ENCODE measurements around the gene MYT1. TPM values are rescaled to one million over a fixed set of nuclear protein-coding genes. Genes with fewer than 3 reads are reported as not detected.

Gene MYT1
- total and polyA plus RNA-seq, 2 donors (not counting 1 experiment from before 2014, with no cell fraction given) = not detected

GRCh38 chr20:64237316-64237715 is 73.1 kb downstream of the MYT1 start:
- Histone ChIP-seq H3K79me2 (ENCODE audit: control insufficient read depth, insufficient read depth, low read length) (no peaks in the 10 kb centered on the region), H4K20me1 (ENCODE audit: control insufficient read depth, extremely low read depth, insufficient read depth, low read length) (no peaks in the 10 kb centered on the region), H3K27ac (ENCODE audit: insufficient read depth, low read length) (no peak overlapping the region), H3K4me3 (replicated peaks in 1 of 4; ENCODE audit: control extremely low read depth in 1 of 4, insufficient read depth in 1 of 4, low read depth in 3 of 4, low read length in 4 of 4) (no peak overlapping the region), H3K9me3 (ENCODE audit: control insufficient read depth, insufficient read depth, low read depth, low read length) (no peaks in the 10 kb centered on the region), H3K4me1 (ENCODE audit: control insufficient read depth, extremely low read depth, insufficient read depth, low read length) (no peaks in the 10 kb centered on the region), H2AFZ (ENCODE audit: low read length) (no peak overlapping the region), H3K27me3 (ENCODE audit: control insufficient read depth, insufficient read depth, low read length) (no peaks in the 10 kb centered on the region), H3K4me2 (ENCODE audit: extremely low read depth, insufficient read depth, low read length) (no peak overlapping the region), H3K9ac (ENCODE audit: insufficient read depth, low read length) (no peak overlapping the region), H3K36me3 (ENCODE audit: control insufficient read depth, insufficient read depth, low read length) (no peaks in the 10 kb centered on the region)
- DNase-seq (ENCODE audit: low read depth in 2 of 2) = no peak
- TF ChIP-seq EZH2 (IDR thresholded peaks at IDR 0.05; ENCODE audit: low read length, missing control alignments) (no peak), CTCF (conservative IDR thresholded peaks at IDR 0.05 in 1 of 2, IDR thresholded peaks at IDR 0.05 in 1 of 2; ENCODE audit: low read depth in 1 of 2, low read length in 2 of 2) (no peak)

GRCh38 chr20:64238115-64238825 is 74.0 kb downstream of the MYT1 start:
- no peak overlapping the region for H3K9ac ChIP-seq (ENCODE audit: insufficient read depth, low read length)
- no peak overlapping the region for H2AFZ ChIP-seq (ENCODE audit: low read length)
- H3K36me3 ChIP-seq (ENCODE audit: control insufficient read depth, insufficient read depth, low read length) = no peaks in the 10 kb centered on the region
- no peaks in the 10 kb centered on the region for H3K4me1 ChIP-seq (ENCODE audit: control insufficient read depth, extremely low read depth, insufficient read depth, low read length)
- H3K79me2 ChIP-seq (ENCODE audit: control insufficient read depth, insufficient read depth, low read length) = no peaks in the 10 kb centered on the region
- H3K4me2 ChIP-seq (ENCODE audit: extremely low read depth, insufficient read depth, low read length) = no peak overlapping the region
- no peak for DNase-seq (ENCODE audit: low read depth in 2 of 2)
- H4K20me1 ChIP-seq (ENCODE audit: control insufficient read depth, extremely low read depth, insufficient read depth, low read length) = no peaks in the 10 kb centered on the region
- H3K27me3 ChIP-seq (ENCODE audit: control insufficient read depth, insufficient read depth, low read length) = peaks cover under 1% of the 10 kb centered on the region
- no peak overlapping the region for H3K27ac ChIP-seq (ENCODE audit: insufficient read depth, low read length)
- no peak overlapping the region for H3K4me3 ChIP-seq (replicated peaks in 1 of 4; ENCODE audit: control extremely low read depth in 1 of 4, insufficient read depth in 1 of 4, low read depth in 3 of 4, low read length in 4 of 4)
- H3K9me3 ChIP-seq (ENCODE audit: control insufficient read depth, insufficient read depth, low read depth, low read length) = no peaks in the 10 kb centered on the region
- TF ChIP-seq CTCF (conservative IDR thresholded peaks at IDR 0.05 in 1 of 2, IDR thresholded peaks at IDR 0.05 in 1 of 2; ENCODE audit: low read depth in 1 of 2, low read length in 2 of 2) (no peak), EZH2 (IDR thresholded peaks at IDR 0.05; ENCODE audit: low read length, missing control alignments) (no peak)

- no peaks in the 10 kb centered on the region for H3K36me3 ChIP-seq (ENCODE audit: control insufficient read depth, insufficient read depth, low read length)
- H3K79me2 ChIP-seq (ENCODE audit: control insufficient read depth, insufficient read depth, low read length) = no peaks in the 10 kb centered on the region
- no peak overlapping the region for H3K27ac ChIP-seq (ENCODE audit: insufficient read depth, low read length)
- no peak overlapping the region for H3K4me2 ChIP-seq (ENCODE audit: extremely low read depth, insufficient read depth, low read length)
- DNase-seq (ENCODE audit: low read depth in 2 of 2) = no peak
- peaks cover 2% of the 10 kb centered on the region for H3K27me3 ChIP-seq (ENCODE audit: control insufficient read depth, insufficient read depth, low read length)
- no peaks in the 10 kb centered on the region for H4K20me1 ChIP-seq (ENCODE audit: control insufficient read depth, extremely low read depth, insufficient read depth, low read length)
- TF ChIP-seq EZH2 (IDR thresholded peaks at IDR 0.05; ENCODE audit: low read length, missing control alignments) (no peak), CTCF (conservative IDR thresholded peaks at IDR 0.05 in 1 of 2, IDR thresholded peaks at IDR 0.05 in 1 of 2; ENCODE audit: low read depth in 1 of 2, low read length in 2 of 2) (no peak)
- no peak overlapping the region for H2AFZ ChIP-seq (ENCODE audit: low read length)
- no peak overlapping the region for H3K4me3 ChIP-seq (replicated peaks in 1 of 4; ENCODE audit: control extremely low read depth in 1 of 4, insufficient read depth in 1 of 4, low read depth in 3 of 4, low read length in 4 of 4)
- no peaks in the 10 kb centered on the region for H3K9me3 ChIP-seq (ENCODE audit: control insufficient read depth, insufficient read depth, low read depth, low read length)
- no peaks in the 10 kb centered on the region for H3K4me1 ChIP-seq (ENCODE audit: control insufficient read depth, extremely low read depth, insufficient read depth, low read length)
- H3K9ac ChIP-seq (ENCODE audit: insufficient read depth, low read length) = no peak overlapping the region
These were observed 74.7 kb downstream of the MYT1 start for GRCh38 chr20:64238851-64239387.
